Posterior cingulate gyrus (tissue), 11 donors: Measurements from ENCODE around the gene ASTN2.

Source experiments
- DNase-seq, 10 donors: peaks; one replicate each; pipeline versions ENCODE4 v3.0.0 to v3.0.0-alpha.2; 2020 to 2021; ENCODE audit warnings: mixed read lengths in 3 of 10
- intact Hi-C: fragments of 100-400 bp; cut with DNase I; formaldehyde crosslinking; loops from one replicate; pipeline ENCODE4 v1.15.1; 2023

Gene ASTN2

DNA sequence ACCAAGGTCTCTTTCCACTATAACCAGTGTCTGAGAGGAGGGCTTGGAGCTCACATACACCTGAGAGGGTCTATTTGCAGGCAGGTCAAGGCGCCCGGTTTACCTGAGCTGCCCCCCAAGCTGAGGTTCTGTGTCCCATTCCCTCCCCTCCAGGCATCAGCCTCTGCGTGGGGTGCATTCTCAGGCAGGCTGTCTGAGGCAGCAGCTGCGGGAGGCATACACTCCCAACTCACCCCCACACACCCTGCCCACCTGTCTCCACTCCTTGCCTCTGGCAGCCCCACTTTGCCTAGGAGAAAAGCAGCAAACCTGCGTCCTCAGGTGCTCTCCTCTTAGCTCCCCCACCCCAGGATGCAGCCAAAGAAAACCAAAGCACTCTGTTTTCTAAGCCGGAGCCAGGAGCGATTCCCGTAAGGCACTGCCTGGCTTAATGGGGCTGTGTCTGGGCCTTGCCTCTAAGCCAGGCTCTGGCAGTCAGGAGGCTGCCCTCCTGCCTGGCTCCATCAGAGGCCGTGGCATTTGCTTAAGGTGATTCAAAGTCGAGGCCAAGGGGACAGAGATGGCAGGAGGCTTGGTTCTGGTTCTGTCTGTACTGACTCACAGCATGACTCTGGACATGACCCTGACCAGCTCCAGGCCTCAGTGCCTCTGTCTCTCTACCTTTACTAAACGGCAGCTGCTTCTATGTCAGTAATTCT lies 867.0 kb downstream of the ASTN2 start:
- peak in 3 of 10 donors; percentile 67 to 78 (median 68) for DNase-seq

DNA sequence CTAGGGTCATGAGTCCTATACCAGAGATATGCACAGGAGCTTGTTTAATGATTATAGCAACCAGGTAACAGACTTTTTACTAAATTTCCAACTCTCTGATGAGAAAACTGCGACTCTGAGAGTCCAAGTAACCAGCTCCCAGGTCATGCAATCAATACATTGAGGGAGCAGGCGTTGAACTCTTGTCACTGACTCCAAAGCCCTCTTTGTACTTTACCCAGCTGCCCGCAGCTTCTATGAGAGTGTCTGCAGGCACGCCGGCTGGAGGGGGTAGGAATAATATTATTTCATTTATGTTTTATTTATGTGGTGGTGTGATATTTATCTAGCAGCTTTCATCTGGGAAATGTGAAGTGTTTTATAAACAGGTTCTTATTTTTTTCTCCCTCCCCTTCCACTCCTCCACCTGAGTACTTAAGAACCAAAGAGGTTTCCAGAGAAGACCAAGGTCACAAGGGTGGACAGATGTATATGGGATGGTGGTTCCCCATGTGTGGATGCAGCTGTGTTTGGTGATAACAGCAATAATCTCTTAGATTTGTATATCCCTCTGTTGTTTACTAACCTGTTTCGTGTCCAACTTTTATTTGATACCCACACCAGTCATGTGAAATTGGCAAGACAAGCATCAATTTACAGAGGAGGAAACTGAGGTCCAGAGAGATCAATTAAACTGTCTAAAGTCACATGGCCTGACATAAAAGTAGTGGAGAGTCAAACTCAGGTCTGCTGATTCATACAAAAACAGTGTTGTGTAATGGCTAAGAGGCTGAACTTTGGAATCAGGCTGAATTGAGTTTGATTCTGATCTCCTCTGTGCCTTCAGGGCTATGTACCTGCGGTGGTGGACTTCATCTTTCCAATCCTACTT lies 867.9 kb downstream of the ASTN2 start:
- intact Hi-C loops: no loop called here
- DNase-seq: no peak

More for the DNA sequence above, 867.0 kb downstream of the ASTN2 start:
- intact Hi-C loops: no loop called here

DNA sequence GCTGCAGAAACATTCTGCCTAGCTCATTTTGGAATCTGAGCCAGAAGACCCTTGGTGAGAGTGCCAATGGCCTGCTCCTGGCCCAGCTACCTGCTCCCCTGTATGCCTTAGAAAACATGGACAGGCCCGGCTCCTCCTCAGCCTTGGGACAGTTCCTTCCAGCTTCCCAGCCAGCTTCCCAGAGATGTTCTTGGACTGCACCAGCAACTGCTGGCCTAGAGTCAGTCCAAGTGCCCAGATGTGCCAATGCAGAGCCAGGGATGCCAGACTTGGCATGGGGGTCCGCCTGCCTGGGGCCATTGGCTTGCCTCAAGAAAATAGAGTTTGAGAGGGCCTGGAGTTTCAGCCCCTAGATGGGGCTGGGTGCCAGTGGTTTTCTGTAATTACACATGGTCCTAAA lies 870.0 kb downstream of the ASTN2 start:
- peak in 1 of 10 donors; percentile 63 for DNase-seq
- intact Hi-C loops: no loop called here

DNA sequence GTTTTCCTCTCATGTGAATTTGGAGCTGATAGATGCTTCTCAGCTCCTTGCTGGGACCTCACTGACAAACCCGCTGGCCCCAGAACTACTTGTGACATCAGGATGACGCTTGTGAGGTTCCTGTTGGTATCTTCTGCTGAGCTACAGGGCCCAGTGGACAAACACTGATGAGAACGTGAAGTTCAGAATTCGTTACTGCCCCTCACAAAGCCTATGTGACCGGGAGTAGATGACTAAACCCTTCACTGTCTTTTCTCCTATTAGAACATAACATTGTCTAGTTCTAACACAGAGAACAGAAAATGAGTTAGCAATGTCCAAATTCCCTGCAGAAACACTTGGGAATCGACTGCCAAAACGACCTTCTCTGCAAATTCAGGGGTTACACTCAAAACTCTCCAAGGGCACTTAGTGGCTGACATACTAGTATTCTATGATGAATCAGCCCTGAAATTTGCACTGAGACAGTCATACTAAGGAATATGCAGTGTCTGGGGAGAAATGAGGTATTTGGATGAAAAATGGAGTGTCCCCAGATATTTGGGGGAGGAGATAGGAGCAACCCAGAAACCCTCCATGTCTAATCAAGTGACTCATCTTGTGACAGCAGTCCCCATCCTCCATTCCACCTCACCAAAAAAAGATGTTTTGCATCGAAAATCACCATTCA lies 871.0 kb downstream of the ASTN2 start:
- DNase-seq: no peak
- intact Hi-C loops: no loop called here

DNA sequence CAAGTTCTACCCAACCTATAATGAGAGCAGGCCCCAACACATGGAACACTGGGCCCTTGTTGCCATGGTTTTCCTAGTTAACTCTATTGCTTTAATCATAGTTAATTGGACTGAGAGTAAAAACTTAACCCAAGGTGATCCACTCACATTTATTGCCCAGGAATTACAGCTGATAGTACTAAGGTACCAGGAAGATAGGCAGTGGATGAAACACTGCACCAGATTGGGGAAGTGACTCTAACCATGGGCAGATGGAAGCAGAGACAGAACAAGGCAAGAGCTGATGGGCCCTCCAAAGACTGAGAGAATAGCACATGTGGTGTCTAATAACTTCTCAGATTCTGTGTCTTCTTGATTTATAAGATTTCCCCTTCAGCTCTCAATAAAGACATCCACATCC lies 873.5 kb downstream of the ASTN2 start:
- intact Hi-C loops: no loop called here
- DNase-seq: no peak

DNA sequence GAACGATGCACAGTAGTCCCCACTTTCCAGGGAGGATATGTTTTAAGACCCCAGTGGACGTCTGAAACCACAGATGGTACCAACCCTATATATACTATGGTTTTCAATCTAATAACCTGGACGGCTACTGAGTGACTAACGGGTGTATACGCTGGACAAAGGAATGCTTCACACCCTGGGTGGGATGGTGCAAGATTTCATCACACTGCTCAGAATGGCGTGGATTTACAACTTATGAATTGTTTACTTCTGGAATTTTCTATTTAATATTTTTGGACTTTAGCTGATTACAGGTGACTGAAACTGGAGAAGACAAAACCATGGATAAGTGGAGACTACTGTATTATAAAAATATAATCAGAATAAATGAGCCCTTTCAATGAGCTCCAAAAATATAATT lies 875.3 kb downstream of the ASTN2 start:
- DNase-seq: no peak
- intact Hi-C loops: no loop called here

DNA sequence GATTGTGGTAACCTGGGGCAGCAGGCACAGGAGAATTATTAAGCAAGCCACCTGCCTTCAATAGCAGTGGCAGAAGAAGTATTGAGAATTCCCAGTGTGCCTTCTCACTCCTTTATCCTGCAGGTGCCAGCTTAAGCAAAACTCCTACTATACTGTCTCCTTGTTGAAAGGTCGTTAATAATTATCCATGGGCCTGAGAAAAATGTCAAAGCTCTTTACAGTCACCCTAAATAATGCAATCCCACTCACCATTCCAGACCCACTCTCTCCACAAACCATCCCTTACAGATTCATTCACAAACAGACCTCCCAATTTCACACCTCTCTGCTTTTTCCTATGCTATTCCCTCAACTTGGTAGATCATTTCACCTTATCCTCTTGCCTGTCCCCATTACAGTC lies 889.2 kb downstream of the ASTN2 start:
- DNase-seq: no peak
- intact Hi-C loops: no loop called here

DNA sequence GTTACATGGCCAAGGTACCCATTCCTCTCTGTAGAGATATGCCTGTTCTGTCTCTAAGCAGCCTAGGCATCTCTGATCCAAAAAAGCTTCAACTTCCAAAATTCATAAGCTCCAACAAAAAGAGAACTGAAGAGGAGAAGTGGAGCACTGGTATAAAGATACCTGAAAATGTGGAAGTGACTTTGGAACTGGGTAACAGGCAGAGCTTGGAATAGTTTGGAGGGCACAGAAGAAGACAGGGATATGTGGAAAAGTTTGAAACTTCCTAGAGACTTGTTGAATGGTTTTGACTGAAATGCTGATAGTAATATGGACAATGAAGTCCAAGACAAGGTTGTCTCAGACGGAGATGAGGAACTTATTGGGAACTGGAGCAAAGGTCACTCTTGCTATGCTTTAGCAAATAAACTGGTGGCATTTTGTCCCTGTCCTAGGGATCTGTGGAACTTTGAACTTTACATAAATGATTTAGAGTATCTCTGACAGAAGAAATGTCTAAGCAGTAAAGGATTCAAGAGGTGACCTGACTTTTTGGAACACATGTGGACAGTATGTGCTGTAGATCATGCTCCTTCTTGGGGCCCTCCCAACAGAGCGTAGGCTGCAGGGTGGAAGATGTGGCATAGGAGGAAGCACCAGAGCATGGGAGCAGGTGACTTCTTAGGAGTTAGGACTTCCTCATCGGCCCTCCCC lies 889.9 kb downstream of the ASTN2 start:
- no peak for DNase-seq
- intact Hi-C loops: no loop called here

DNA sequence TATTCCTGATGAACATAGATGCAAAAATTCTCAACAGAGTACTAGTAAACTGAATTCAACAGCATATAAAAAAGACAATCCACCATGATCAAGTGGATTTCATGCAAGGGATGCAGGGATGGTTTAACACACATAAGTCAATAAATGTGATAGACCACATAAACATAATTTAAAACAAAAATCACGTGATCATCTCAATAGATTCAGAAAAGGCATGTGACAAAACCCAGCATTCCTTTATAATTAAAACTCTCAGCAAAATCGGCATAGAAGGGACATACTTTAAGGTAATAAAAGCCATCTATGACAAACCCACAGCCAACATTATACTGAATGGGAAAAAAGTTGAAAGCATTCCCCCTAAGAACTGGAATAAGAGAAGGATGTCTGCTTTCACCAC lies 894.6 kb downstream of the ASTN2 start:
- no peak for DNase-seq
- intact Hi-C loops: no loop called here

DNA sequence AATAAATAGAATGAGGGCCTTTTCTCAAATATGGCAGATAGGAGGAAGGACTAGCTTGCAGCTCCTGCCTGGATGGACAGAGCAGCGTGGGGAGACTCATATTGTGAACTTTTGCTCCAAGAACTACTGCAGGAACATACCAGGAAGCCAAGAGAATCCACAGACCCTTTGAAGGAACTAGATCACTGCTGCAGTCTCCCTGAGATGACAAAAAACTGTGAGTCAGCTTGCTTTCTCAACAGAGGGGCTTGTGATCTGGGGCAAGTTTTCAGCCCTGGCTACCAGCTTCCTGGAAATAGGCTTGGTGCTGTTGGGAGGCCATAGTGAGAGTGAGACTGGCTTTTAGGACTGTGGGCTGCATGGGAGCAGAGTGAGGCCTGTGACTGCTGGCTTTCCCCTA lies 898.4 kb downstream of the ASTN2 start:
- intact Hi-C loops: no loop called here
- no peak for DNase-seq

DNA sequence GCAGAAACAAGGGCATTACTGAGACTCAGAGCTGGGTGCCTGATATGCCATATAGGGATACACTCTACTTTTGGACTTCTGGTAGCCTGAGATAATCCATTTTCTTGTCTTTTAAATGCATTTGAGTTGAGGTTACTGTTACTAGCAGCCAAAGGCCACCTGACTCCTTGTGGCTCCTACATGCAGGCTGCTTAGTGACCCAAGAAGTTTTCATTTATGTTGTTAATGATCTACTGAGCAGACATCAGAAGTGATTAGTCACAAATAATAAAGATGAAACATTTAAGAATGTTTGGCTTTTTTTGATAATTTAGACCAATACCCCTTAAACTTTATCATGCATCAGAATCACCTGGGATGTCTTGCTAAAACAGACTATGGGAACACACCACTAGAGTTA lies 899.3 kb downstream of the ASTN2 start:
- DNase-seq: no peak
- intact Hi-C loops: no loop called here

DNA sequence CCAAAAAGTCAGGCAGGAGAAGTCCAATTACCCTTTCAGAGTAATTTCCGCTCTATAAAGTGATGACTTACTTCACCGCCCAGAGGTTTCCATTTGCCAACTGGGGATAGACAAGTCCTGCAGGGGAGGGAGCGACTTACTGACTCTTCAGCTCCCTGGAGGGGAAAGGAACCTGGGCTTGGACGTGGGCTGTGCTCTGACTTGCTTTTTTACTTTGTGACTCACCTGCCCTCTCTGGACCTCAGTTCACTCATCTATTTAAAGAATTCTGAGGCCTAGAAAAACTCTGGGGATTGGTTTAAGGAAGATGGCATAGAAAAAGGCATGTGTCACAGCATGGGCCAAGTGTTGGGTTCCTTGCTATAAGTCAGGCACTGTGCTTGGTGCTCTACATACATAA lies 908.2 kb downstream of the ASTN2 start:
- intact Hi-C loops: no loop called here
- no peak for DNase-seq

DNA sequence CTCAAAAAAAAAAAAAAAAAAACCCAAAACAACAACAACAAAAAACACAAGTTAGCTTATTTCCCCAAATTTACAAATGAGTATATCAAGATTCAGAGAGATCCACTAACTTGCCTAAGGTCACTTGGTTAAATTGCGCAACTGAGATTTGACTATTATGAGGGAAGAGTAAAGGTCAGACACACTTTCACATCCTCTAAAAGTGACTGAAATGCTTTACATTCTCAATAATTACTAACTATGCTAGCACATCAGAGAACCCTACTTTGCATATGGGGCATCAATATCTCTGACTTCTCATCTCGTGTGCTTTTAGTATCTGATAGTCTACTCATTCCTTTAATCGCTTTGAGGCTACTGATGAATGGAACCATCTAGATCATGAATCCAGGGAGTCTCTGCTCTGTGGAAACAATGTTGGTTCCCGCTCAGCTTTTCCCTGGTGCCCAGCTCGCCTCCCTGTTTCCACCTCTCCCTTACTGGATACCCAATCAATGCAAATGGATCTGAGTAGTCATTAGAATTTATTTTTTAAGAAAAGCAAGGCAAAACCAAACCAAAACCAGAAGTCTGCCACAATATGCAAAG lies 909.9 kb downstream of the ASTN2 start:
- intact Hi-C loops: no loop called here
- no peak for DNase-seq

DNA sequence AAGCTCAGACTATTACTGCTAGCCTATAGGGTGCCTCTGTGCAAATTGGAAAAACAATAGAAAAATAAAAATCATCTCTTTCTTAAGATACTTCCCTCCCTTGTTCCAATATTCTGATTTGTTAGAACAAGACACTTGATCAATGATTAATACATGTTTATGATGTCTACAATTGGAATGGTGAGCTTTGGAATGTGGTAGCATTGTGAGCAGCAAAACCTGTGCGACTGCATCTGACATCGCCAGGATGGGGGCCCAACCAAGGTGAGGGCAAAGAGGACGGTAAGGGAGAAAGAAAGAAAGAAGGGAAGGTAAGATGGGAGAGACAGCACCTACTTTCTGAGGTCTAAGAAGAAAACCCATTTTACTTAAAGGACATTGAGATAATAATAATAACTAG lies 910.8 kb downstream of the ASTN2 start:
- intact Hi-C loops: no loop called here

DNA sequence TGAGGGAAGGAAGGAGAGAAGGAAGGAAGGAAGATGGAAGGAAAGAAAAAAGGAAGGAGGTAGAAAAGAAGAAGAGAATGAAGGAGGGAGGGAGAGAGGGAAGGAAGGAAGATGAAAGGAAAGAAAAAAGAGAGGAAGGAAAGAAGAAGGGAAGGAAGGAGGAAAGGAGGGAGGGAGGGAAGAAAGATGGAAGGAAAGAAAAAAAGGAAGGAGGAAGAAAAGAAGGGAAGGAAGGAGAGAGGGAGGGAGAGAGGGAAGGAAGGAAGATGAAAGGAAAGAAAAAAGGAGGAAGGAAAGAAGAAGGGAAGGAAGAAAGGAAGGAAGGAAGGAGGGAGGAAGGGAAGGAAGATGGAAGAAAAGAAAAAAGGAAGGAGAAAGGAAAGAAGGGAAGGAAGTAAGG lies 912.1 kb downstream of the ASTN2 start:
- no peak for DNase-seq
- intact Hi-C loops: no loop called here

More for the DNA sequence above, 910.8 kb downstream of the ASTN2 start:
- no peak for DNase-seq

DNA sequence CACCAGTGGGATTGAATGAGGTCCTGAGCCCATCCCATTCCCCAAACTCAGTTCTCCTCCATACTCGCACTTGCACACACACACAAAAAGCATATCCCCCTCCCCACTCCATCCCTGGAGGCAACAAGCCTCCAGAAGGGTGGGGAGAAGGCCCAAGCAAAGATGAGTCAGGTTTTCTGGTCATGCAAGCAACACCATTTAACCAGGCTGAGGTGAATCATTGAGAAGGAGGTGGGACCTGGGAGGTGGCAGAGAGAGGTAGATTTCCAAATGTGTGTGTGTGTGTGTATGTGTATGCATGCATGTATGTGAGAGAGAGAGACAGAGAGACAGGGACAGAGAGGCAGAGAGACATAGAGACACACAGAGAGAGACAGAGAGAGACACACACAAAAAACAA lies 913.0 kb downstream of the ASTN2 start:
- intact Hi-C loops: no loop called here
- no peak for DNase-seq

DNA sequence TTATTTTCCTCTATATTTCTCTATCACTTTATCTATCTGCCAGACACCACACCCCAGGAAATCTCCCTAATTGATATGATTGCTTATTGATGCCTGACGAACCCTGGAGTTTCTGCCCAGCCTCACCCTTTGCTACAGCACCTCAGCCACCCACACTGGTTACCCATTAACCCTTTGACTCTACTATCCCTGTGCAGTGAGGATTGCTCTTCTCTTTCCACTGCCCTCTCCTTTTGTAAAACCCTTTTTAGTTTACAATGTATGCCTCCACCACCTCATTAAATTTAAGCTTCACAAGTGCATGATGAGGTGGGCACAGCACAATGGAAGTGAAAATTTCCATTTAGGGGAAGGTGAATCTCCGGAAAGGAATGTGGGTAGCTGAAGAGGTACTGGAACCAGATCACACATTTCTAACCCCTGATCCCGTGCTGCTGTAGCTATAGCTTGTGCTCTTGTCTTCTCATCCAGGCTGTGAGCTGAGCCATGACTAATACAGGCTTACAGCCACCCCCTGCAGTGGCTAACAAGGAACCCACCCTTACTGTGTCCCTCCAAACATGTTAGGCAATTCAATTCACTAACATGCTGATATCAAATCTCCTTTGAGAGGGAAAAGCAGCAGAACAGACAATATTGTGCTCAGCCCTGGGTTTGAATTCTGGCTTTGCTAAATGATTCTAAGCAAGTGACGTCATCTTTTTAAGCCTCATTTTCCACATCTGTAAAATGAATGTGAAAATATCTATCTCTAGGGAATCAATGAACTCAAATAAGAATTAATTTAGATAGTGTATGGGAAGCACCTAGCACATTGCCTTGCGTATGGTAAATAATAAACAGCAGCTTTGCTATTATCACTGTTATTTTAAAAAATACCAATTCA lies 914.6 kb downstream of the ASTN2 start:
- intact Hi-C loops: loop anchor here (5.0 to 10.0 kb wide), 2 partner anchors 335 to 908 kb away; no protein-coding TSS in a partner anchor
- DNase-seq: no peak

DNA sequence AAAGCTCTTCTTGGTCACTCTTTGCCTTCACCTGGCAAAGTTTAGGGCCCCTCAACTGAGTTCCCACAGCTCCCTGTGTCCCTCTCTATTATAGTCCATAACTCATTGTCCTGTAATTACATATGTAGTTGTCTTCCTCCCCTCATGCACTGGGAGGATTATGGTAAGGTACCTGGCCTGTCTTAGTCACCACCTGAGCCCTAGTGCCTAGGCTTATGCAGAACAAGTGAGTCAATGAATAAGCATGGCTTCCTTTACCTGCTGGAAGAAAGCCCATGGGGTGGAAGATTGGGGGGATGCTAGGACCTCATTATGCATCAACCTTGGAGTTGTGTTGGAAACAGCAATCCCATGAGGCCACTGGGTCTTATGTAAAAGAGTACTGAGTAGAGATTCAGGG lies 915.4 kb downstream of the ASTN2 start:
- no peak for DNase-seq
- intact Hi-C loops: loop anchor here (5.0 to 10.0 kb wide), 2 partner anchors 335 to 907 kb away; no protein-coding TSS in a partner anchor
